Measurements from ENCODE around the gene NWD2. TPM values are rescaled to one million over a fixed set of nuclear protein-coding genes. Genes with fewer than 3 reads are reported as not detected.

NWD2 gene
- polyA plus RNA-seq, 1 donor = 0.64 TPM

DNA sequence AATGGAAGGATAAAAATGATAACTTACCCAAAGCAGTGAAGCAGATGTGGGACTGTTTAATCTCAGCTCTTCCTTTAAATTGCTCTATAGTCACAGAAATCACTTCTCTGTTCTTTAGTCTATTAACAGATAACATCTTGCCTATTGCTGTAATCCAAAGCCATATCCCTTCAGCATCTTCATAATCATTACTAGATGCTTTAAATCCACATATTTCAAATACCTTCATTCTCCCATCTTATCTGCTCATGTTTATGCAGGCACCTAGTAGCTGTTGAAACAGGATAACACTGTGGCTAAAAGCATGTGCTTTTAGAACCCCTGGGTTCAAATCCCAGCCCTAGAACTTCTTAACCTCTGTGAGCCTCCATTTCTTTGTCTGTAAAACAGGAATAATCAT is 231.7 kb downstream of the NWD2 start:
- no peaks in the 10 kb centered on the region for H3K36me3 ChIP-seq (ENCODE audit: control insufficient read depth, insufficient read depth, low read length)
- DNase-seq = no peak
- H3K27me3 ChIP-seq (ENCODE audit: control insufficient read depth, insufficient read depth, low read length) = no peaks in the 10 kb centered on the region
- no peak overlapping the region for H3K4me3 ChIP-seq (ENCODE audit: low read length)
- H3K4me1 ChIP-seq (ENCODE audit: control insufficient read depth, insufficient read depth, low read length) = peaks cover 11% of the 10 kb centered on the region
- H3K9me3 ChIP-seq (ENCODE audit: control insufficient read depth, low read depth, low read length) = no peaks in the 10 kb centered on the region
- H3K27ac ChIP-seq (ENCODE audit: low read length) = no peak overlapping the region

DNA sequence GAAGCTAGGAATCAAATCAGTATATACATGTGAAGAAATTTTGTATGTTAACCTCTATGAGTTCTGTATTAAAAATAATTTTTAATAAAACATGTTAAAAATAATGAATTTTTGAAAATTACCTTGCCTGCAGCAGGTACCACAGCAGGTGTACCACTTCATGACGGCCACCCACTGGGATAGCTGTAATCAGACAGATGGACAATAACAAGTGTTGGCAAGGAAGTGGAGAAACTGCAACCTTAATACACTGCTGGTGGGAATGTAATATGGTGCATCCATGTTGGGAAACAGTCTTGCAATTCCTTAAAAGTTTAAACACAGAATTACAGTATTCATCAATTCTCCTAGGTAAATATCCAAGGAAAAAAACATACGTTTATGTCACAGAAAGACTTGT is 232.1 kb downstream of the NWD2 start:
- Histone ChIP-seq H3K36me3 (ENCODE audit: control insufficient read depth, insufficient read depth, low read length) (no peaks in the 10 kb centered on the region), H3K27ac (ENCODE audit: low read length) (no peak overlapping the region), H3K4me1 (ENCODE audit: control insufficient read depth, insufficient read depth, low read length) (peaks cover 15% of the 10 kb centered on the region), H3K9me3 (ENCODE audit: control insufficient read depth, low read depth, low read length) (no peaks in the 10 kb centered on the region), H3K4me3 (ENCODE audit: low read length) (no peak overlapping the region), H3K27me3 (ENCODE audit: control insufficient read depth, insufficient read depth, low read length) (no peaks in the 10 kb centered on the region)
- 100% methylated on average over 1 of the region's 2 CpGs for WGBS (ENCODE audit: insufficient coverage, low lambda C conversion rate)
- no peak for DNase-seq

DNA sequence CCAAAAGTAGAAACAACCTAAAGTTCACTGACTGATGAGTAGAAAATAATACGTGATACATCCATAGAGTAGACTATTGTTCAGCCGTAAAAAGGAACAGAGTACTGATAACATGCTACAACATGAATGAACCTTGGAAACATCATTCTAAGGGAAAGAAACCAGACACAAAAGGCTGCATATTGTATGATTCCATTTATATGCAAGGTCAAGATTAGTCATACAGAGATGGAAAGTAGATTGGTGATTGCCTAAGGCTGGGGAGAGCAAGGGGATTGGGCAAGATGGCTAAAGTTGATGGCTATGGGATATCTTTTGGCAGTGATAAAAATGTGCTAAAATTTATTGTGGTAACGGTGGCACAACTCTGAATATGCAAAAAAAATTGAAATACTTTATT is 232.6 kb downstream of the NWD2 start:
- WGBS (ENCODE audit: insufficient coverage, low lambda C conversion rate) = 80% methylated on average over 2 of the region's 3 CpGs
- Histone ChIP-seq H3K27ac (ENCODE audit: low read length) (no peak overlapping the region), H3K4me1 (ENCODE audit: control insufficient read depth, insufficient read depth, low read length) (peaks cover 20% of the 10 kb centered on the region), H3K36me3 (ENCODE audit: control insufficient read depth, insufficient read depth, low read length) (no peaks in the 10 kb centered on the region), H3K4me3 (ENCODE audit: low read length) (no peak overlapping the region), H3K9me3 (ENCODE audit: control insufficient read depth, low read depth, low read length) (no peaks in the 10 kb centered on the region), H3K27me3 (ENCODE audit: control insufficient read depth, insufficient read depth, low read length) (no peaks in the 10 kb centered on the region)
- DNase-seq = no peak

DNA sequence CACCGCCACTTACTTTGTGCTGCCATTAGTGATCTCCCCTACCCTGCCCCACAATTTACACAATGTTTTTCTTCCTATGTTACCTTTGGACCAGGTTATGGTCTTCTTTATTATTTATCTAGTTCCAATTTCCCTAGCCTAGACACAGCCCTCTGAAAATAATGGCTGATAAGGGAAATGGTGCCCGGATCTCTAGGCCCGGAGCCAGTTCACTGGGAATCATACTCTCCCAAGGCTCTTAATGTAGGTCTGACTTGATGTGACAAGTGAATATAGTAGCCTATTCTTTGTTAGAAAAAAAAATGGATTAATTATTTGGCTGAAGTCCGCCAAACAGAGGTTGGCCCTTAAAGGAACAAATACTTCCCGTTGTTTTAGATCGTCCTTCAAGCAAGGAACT is 233.6 kb downstream of the NWD2 start:
- H3K4me3 ChIP-seq (ENCODE audit: low read length) = no peak overlapping the region
- H3K27me3 ChIP-seq (ENCODE audit: control insufficient read depth, insufficient read depth, low read length) = no peaks in the 10 kb centered on the region
- no peak overlapping the region for H3K27ac ChIP-seq (ENCODE audit: low read length)
- 43% methylated on average over 4 of the region's 6 CpGs for WGBS (ENCODE audit: insufficient coverage, low lambda C conversion rate)
- no peaks in the 10 kb centered on the region for H3K36me3 ChIP-seq (ENCODE audit: control insufficient read depth, insufficient read depth, low read length)
- DNase-seq = peak in 1 of 2 donors; percentile 40
- no peaks in the 10 kb centered on the region for H3K9me3 ChIP-seq (ENCODE audit: control insufficient read depth, low read depth, low read length)
- H3K4me1 ChIP-seq (ENCODE audit: control insufficient read depth, insufficient read depth, low read length) = peaks cover 28% of the 10 kb centered on the region

DNA sequence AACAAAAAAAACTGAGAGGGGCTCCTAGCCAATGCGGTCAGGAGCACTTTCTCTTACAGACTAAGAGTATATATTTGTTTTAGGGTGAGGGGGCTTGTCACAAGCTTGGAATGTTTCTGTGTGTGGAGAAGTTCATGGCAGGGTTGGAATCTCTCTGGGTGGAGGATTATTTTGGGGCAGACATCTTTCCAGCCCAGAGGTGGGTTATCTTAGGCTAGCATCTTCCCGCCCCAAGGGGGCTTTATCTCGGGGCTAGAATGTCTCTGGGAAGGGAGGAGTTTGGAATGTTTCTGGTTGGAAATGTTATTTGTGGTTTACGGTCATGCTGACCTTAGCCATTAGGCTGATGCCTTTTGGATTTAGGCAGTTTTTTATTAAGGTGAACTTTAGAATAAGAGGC is 236.0 kb downstream of the NWD2 start:
- Histone ChIP-seq H3K9me3 (ENCODE audit: control insufficient read depth, low read depth, low read length) (no peaks in the 10 kb centered on the region), H3K4me1 (ENCODE audit: control insufficient read depth, insufficient read depth, low read length) (peaks cover 42% of the 10 kb centered on the region), H3K27ac (ENCODE audit: low read length) (no peak overlapping the region), H3K36me3 (ENCODE audit: control insufficient read depth, insufficient read depth, low read length) (no peaks in the 10 kb centered on the region), H3K4me3 (ENCODE audit: low read length) (no peak overlapping the region), H3K27me3 (ENCODE audit: control insufficient read depth, insufficient read depth, low read length) (no peaks in the 10 kb centered on the region)
- WGBS (ENCODE audit: insufficient coverage, low lambda C conversion rate) = no CpG with 5 or more reads among the region's 4 CpGs
- DNase-seq = no peak

DNA sequence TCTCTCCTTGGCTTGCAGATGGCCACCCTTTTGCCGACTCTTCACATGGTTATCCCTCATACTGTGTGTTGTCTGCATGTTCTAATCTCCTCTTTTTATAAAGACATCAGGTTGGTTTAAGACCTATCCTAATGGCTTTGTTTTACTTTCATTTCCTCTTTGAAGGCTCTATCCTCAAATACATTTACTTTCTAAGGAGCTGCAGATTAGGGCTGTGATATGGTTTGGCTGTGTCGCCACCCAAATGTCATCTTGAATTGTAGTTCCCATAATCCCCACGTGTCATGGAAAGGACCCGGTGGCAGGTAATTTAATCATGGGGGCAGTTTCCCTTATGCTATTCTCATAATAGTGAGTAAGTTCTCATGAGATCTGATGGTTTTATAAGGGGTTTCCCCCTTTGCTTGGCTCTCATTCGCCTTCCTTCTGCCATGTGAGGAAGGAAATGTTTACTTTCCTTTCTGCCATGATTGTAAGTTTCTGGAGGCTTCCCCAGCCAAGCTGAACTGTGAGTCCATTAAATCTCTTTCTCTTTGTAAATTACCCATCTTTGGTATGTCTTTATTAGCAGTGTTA is 237.1 kb downstream of the NWD2 start:
- H3K9me3 ChIP-seq (ENCODE audit: control insufficient read depth, low read depth, low read length) = no peaks in the 10 kb centered on the region
- peak overlapping the region; percentile 83 for H3K27ac ChIP-seq (ENCODE audit: low read length)
- peak in 1 of 2 donors; percentile 32 for DNase-seq
- H3K4me1 ChIP-seq (ENCODE audit: control insufficient read depth, insufficient read depth, low read length) = peaks cover 53% of the 10 kb centered on the region
- H3K4me3 ChIP-seq (ENCODE audit: low read length) = no peak overlapping the region
- 100% methylated on average over 1 of the region's 5 CpGs for WGBS (ENCODE audit: insufficient coverage, low lambda C conversion rate)
- no peaks in the 10 kb centered on the region for H3K36me3 ChIP-seq (ENCODE audit: control insufficient read depth, insufficient read depth, low read length)
- H3K27me3 ChIP-seq (ENCODE audit: control insufficient read depth, insufficient read depth, low read length) = no peaks in the 10 kb centered on the region

DNA sequence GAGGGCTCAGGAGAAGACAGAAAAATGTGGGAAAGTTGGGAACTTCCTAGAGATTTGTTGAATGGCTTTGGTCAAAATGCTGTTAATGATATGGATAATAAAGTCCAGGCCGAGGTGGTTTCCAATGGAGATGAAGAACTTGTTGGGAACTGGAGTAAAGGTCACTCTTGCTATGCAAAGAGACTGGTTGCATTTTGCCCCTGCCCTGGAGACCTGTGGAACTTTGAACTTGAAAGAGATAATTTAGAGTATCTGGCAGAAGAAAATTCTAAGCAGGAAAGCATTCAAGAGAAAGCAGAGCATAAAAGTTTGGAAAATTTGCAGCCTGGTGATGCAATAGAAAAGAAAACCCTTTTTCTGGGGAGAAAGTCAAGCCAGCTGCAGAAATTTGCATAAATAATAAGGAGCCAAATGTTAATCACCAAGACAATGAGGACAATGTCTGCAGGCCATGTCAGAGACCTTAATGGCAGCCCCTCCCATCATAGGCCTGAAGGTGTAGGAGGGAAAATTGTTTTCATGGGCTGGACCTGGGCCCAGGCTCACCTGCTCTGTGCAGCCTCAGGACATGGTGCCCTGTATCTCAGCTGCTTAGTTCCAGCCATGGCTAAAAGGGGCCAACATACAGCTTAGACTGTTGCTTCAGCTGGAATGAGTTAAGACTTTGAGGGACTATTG is 237.8 kb downstream of the NWD2 start:
- no peak overlapping the region for H3K4me3 ChIP-seq (ENCODE audit: low read length)
- peak in 1 of 2 donors; percentile 80 for DNase-seq
- no peaks in the 10 kb centered on the region for H3K27me3 ChIP-seq (ENCODE audit: control insufficient read depth, insufficient read depth, low read length)
- H3K9me3 ChIP-seq (ENCODE audit: control insufficient read depth, low read depth, low read length) = no peaks in the 10 kb centered on the region
- H3K27ac ChIP-seq (ENCODE audit: low read length) = peak overlapping the region; percentile 83
- peaks cover 53% of the 10 kb centered on the region for H3K4me1 ChIP-seq (ENCODE audit: control insufficient read depth, insufficient read depth, low read length)
- no peaks in the 10 kb centered on the region for H3K36me3 ChIP-seq (ENCODE audit: control insufficient read depth, insufficient read depth, low read length)
- WGBS (ENCODE audit: insufficient coverage, low lambda C conversion rate) = 40% methylated on average over 1 of the region's 1 CpG

DNA sequence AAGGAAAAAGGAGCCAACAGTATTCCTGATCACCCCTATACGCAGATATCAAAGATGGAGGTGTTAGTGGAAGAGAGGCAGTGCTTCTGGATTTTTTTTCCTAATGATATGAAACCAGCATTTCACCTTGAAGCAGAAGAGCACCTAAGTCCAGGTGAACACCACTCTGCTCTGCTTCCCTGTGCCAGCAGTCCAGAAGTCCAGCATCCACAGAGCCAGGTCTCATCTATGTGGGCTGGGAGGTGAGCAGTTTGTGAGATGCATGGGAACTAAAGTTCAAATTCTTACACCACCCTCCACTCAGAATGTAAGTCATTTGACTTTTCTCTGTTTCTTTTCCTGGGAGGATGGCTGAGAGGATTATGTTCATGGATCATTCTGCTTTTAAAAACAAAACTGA is 239.1 kb downstream of the NWD2 start:
- no CpG with 5 or more reads among the region's 1 CpG for WGBS (ENCODE audit: insufficient coverage, low lambda C conversion rate)
- Histone ChIP-seq H3K4me1 (ENCODE audit: control insufficient read depth, insufficient read depth, low read length) (peaks cover 54% of the 10 kb centered on the region), H3K4me3 (ENCODE audit: low read length) (no peak overlapping the region), H3K27me3 (ENCODE audit: control insufficient read depth, insufficient read depth, low read length) (no peaks in the 10 kb centered on the region), H3K27ac (ENCODE audit: low read length) (peak overlapping the region; percentile 83), H3K9me3 (ENCODE audit: control insufficient read depth, low read depth, low read length) (no peaks in the 10 kb centered on the region), H3K36me3 (ENCODE audit: control insufficient read depth, insufficient read depth, low read length) (no peaks in the 10 kb centered on the region)
- peak in 1 of 2 donors; percentile 30 for DNase-seq

DNA sequence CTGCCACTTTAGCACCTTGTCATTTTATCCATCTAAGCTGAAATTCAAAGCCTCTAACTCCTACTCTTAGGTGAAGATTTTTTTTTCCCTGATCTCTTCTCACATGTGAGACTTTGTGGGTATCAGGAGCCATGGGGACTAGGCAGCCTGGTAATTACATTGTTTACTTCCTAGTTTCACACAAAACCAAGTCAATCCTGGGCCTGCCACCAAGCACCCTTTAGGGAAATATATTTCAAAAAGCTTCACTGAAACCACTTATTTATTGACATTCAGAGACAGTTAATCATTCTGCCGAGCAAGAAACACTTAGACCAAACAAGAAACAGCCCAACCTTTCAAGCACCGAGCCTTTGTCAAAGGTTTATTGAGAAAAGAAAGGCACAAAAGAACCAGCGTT is 241.6 kb downstream of the NWD2 start:
- Histone ChIP-seq H3K27me3 (ENCODE audit: control insufficient read depth, insufficient read depth, low read length) (no peaks in the 10 kb centered on the region), H3K4me1 (ENCODE audit: control insufficient read depth, insufficient read depth, low read length) (peaks cover 62% of the 10 kb centered on the region)
- WGBS (ENCODE audit: insufficient coverage, low lambda C conversion rate) = no CpG with 5 or more reads among the region's 3 CpGs

DNA sequence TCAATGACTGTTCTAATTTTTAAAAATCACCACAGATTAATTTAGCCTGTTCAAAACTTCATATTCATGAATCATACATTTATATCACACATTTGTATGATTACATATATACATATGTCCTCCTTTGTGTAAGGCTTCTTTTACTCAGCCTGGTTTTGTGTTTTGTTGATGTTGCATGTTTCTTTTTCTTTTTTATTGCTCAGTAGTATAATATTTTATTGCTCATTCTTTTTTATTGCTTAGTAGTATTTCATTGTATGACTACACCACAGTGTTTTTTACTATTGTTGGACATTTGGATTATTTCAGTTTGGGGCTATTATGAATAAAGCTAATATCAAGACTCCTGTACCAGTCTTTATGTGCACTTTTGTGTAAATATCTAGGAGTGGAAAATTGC is 243.1 kb downstream of the NWD2 start:
- Histone ChIP-seq H3K36me3 (ENCODE audit: control insufficient read depth, insufficient read depth, low read length) (peaks cover 2% of the 10 kb centered on the region), H3K27me3 (ENCODE audit: control insufficient read depth, insufficient read depth, low read length) (no peaks in the 10 kb centered on the region), H3K27ac (ENCODE audit: low read length) (no peak overlapping the region), H3K4me3 (ENCODE audit: low read length) (no peak overlapping the region), H3K4me1 (ENCODE audit: control insufficient read depth, insufficient read depth, low read length) (peaks cover 49% of the 10 kb centered on the region), H3K9me3 (ENCODE audit: control insufficient read depth, low read depth, low read length) (no peaks in the 10 kb centered on the region)
- no peak for DNase-seq

More for the DNA sequence above, 241.6 kb downstream of the NWD2 start:
- Histone ChIP-seq H3K27ac (ENCODE audit: low read length) (peak overlapping the region; percentile 83), H3K4me3 (ENCODE audit: low read length) (no peak overlapping the region), H3K36me3 (ENCODE audit: control insufficient read depth, insufficient read depth, low read length) (no peaks in the 10 kb centered on the region), H3K9me3 (ENCODE audit: control insufficient read depth, low read depth, low read length) (no peaks in the 10 kb centered on the region)
- DNase-seq = peak in 1 of 2 donors; percentile 28

DNA sequence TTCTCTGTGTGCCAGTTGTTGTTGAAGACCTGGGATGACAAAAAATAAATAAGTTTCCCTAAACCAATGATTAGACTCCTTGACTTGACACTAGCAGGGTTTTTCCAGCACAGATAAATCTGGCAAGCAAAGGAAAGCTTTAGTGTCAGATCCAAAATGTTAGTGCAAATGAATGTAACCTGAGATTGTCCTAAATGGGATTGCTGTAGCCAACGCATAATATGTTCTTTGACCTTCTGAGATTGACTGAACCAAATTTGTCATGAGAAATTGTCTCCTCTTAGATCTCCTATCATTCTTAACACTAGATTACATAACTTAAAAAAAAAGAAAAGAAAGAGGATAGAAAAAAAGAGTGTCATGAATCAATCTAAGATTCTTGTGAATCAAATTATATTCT is 245.2 kb downstream of the NWD2 start:
- Histone ChIP-seq H3K27ac (ENCODE audit: low read length) (peak overlapping the region; percentile 81), H3K9me3 (ENCODE audit: control insufficient read depth, low read depth, low read length) (no peaks in the 10 kb centered on the region), H3K4me1 (ENCODE audit: control insufficient read depth, insufficient read depth, low read length) (peaks cover 32% of the 10 kb centered on the region), H3K36me3 (ENCODE audit: control insufficient read depth, insufficient read depth, low read length) (peaks cover 2% of the 10 kb centered on the region), H3K4me3 (ENCODE audit: low read length) (no peak overlapping the region), H3K27me3 (ENCODE audit: control insufficient read depth, insufficient read depth, low read length) (no peaks in the 10 kb centered on the region)
- DNase-seq = no peak
- whole genome bisulfite sequencing (ENCODE audit: insufficient coverage, low lambda C conversion rate) = 20% methylated on average over 1 of the region's 1 CpG

All from large intestine (tissue), 3 donors.